OCI-LY1 (cell line): ENCODE data around the gene C19orf85.

Experiments used
- CTCF ChIP-seq: fragments of 200-600 bp; sonication (generic), shearing (Covaris generic); IDR thresholded peaks from 2 replicates; pipeline ENCODE4 v1.5.1; 2017; ENCODE audit warnings: mild to moderate bottlenecking, antibody characterized with exemption, low read length, moderate library complexity, mixed read lengths
- EZH2 ChIP-seq: fragments of 200-600 bp; sonication (generic), shearing (Covaris generic); IDR thresholded peaks from 2 replicates; pipeline ENCODE4 v1.8.0; 2017; ENCODE audit warnings: borderline replicate concordance, mixed run types, mild to moderate bottlenecking, antibody characterized with exemption, low read length, moderate library complexity, mixed read lengths

GRCh38 chr19:55495646-55496349, 31.2 kb upstream of the C19orf85 start:
- TF ChIP-seq CTCF (no peak), EZH2 (no peak)
